Neural cell (in vitro differentiated cells): Measurements from ENCODE around the gene GRIK3. TPM values are rescaled to one million over a fixed set of nuclear protein-coding genes. Genes with fewer than 3 reads are reported as not detected.
A peak's percentile ranks its signal among the peaks of the same experiment; 100 is the strongest.
"Not testable (repeated sequence)": the region's sequence is repeated elsewhere in the genome, so short reads cannot be mapped to it uniquely, and the experiment has no call there.

Experiments used
- H2AFZ ChIP-seq: fragments of 200-600, 300-800 bp; sonication (generic), shearing (Covaris generic); 2 replicates; pipeline ENCODE4 v1.6.0; 2014; ENCODE audit warnings: low read depth, mild to moderate bottlenecking, antibody characterized with exemption, low read length, moderate library complexity
- H3F3A ChIP-seq: fragments of 200-600 bp; shearing (Covaris generic); 2 replicates; pipeline ENCODE4 v1.6.1; 2016; ENCODE audit warnings: mild to moderate bottlenecking, moderate library complexity, mixed read lengths, antibody characterized with exemption, low read length; ENCODE audit not compliant: insufficient read depth, poor library complexity, severe bottlenecking
- H3K27ac ChIP-seq: fragments of 200-600, 300-800 bp; sonication (generic), shearing (Covaris generic); 2 replicates; pipeline ENCODE4 v1.5.1; 2014; ENCODE audit warnings: mild to moderate bottlenecking, low read length, moderate library complexity
- H3K27me3 ChIP-seq: fragments of 300-800, 200-600 bp; sonication (generic), shearing (Covaris generic); 2 replicates; pipeline ENCODE4 v1.6.0; 2014; ENCODE audit warnings: mild to moderate bottlenecking, low read depth, low read length, moderate library complexity; ENCODE audit not compliant: insufficient read depth
- H3K36me3 ChIP-seq: fragments of 300-800, 200-600 bp; sonication (generic), shearing (Covaris generic); 2 replicates; pipeline ENCODE4 v1.5.1; 2014; ENCODE audit warnings: mild to moderate bottlenecking, antibody characterized with exemption, low read length, moderate library complexity; ENCODE audit not compliant: insufficient read depth
- H3K4me2 ChIP-seq: fragments of 300-800, 200-600 bp; sonication (generic), shearing (Covaris generic); 2 replicates; pipeline ENCODE4 v1.6.0; 2014; ENCODE audit warnings: mild to moderate bottlenecking, low read length
- H3K4me3 ChIP-seq: fragments of 300-800, 200-600 bp; sonication (generic), shearing (Covaris generic); 2 replicates; pipeline ENCODE4 v1.5.1; 2014; ENCODE audit warnings: mild to moderate bottlenecking, low read length, moderate library complexity
- H3K79me2 ChIP-seq: fragments of 200-600 bp; shearing (Covaris generic); replicated peaks from 2 replicates; pipeline ENCODE4 v1.6.0; 2014; ENCODE audit warnings: mild to moderate bottlenecking, low read length, moderate library complexity; ENCODE audit not compliant: insufficient read depth
- H3K9ac ChIP-seq: fragments of 300-800, 200-600 bp; sonication (generic), shearing (Covaris generic); 2 replicates; pipeline ENCODE4 v1.6.1; 2016; ENCODE audit warnings: mild to moderate bottlenecking, low read length, mixed read lengths
- H3K9me2 ChIP-seq: fragments of 200-600 bp; shearing (Covaris generic); 2 replicates; pipeline ENCODE4 v1.6.1; 2016; ENCODE audit warnings: mild to moderate bottlenecking, low read length, mixed read lengths; ENCODE audit not compliant: insufficient read depth
- H3K9me3 ChIP-seq: fragments of 200-600, 300-800 bp; sonication (generic), shearing (Covaris generic); 2 replicates; pipeline ENCODE4 v1.6.1; 2016; ENCODE audit warnings: mild to moderate bottlenecking, mixed run types, low read length, moderate library complexity, mixed read lengths
- H4K20me1 ChIP-seq: fragments of 200-600 bp; shearing (Covaris generic); 2 replicates; pipeline ENCODE4 v1.6.1; 2016; ENCODE audit warnings: mild to moderate bottlenecking, mixed run types; ENCODE audit not compliant: insufficient read depth
- EP300 ChIP-seq: fragments of 450-650 bp; conservative IDR thresholded peaks from 2 replicates; pipeline ENCODE4 v1.6.1; 2014; ENCODE audit warnings: antibody characterized with exemption, mild to moderate bottlenecking, moderate library complexity; ENCODE audit not compliant: poor library complexity, severe bottlenecking
- EZH2 ChIP-seq: fragments of 200-600, 300-800 bp; shearing (Covaris generic), sonication (generic); IDR thresholded peaks from 2 replicates; pipeline ENCODE4 v1.6.1; 2014; ENCODE audit warnings: antibody characterized with exemption, low read length, borderline replicate concordance, mild to moderate bottlenecking; ENCODE audit not compliant: insufficient read depth, poor library complexity, severe bottlenecking
- MXI1 ChIP-seq: fragments of 450-650 bp; conservative IDR thresholded peaks from 2 replicates; pipeline ENCODE4 v1.6.1; 2014; ENCODE audit warnings: antibody characterized with exemption, mild to moderate bottlenecking; ENCODE audit not compliant: poor library complexity, severe bottlenecking
- POLR2AphosphoS5 ChIP-seq: IDR thresholded peaks from 2 replicates; pipeline ENCODE4 v1.6.1; 2012
- RAD21 ChIP-seq: fragments of 450-650 bp; conservative IDR thresholded peaks from 2 replicates; pipeline ENCODE4 v1.6.1; 2014; ENCODE audit warnings: antibody characterized with exemption, mild to moderate bottlenecking, moderate library complexity
- REST ChIP-seq: IDR thresholded peaks from 2 replicates; pipeline ENCODE4 v1.6.1; 2012; ENCODE audit warnings: borderline replicate concordance
- SMC3 ChIP-seq: fragments of 450-650 bp; conservative IDR thresholded peaks from 2 replicates; pipeline ENCODE4 v1.6.1; 2014; ENCODE audit warnings: antibody characterized with exemption, mild to moderate bottlenecking, moderate library complexity; ENCODE audit not compliant: poor library complexity
- TAF1 ChIP-seq: IDR thresholded peaks from 2 replicates; pipeline ENCODE4 v1.6.1; 2012; ENCODE audit warnings: low read depth
- polyA plus RNA-seq: library from polyadenylated mRNA; depleted of rRNA; stranded (reverse); fragments of >200 nt; gene quantifications from 2 replicates; pipeline ENCODE4 v1.2.3, GENCODE V29; 2014
- TF ChIP-seq, protein P1 (sequence below): fragments of 450-650 bp; IDR thresholded peaks from 2 replicates; pipeline ENCODE4 v1.5.1; 2014; ENCODE audit warnings: antibody characterized with exemption, mild to moderate bottlenecking, moderate library complexity; ENCODE audit not compliant: poor library complexity, severe bottlenecking

GRIK3 gene
- polyA plus RNA-seq, 1 donor from 2014 or later, result 5.0 TPM

DNA sequence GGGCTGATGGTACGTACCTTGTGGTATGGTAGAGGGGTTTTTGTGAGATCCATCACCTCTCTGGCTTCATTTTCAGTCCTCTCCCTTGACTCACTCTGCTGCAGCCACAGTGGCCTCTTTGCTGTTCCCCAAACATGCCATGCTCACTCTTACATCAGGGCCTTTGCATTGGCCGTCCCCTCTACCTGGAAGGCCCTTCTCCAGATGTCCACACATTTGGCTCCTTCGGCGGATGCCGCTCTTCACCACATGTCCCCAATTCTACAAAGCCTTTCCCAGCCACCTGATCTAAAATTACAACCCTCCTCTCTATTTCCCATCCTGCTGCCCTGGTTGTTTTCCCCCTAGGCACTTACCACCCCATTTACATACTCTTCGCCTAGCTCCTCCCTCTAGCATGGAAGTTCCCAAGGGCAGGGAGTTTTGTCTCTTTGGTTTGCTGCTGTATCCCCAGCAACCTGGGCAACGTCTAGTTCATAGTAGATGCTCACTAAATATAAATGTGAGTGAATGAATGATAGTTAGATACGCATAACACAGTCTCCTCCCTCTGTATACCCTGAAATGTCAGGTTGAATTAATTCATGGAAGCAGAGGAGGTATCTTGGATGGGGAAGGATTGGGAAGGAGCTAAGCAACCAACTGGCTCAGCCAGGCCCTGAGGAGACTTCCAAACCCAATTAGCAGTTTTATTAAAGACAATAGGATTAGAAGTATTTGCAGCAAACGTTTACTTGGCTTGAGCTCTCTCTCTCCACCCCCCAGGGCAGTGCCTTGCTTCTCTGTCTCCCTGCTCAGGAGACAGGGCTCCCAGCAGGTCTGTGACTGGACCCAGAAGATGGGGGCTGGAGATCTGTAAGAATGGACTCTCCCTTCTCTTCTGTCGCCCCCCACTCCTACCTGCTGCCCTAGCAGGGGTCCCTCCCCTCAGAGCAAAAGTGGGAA, 264.2 kb downstream of the GRIK3 start:
- no peaks in the 10 kb centered on the region for H3K36me3 ChIP-seq
- no peak overlapping the region for H3K4me2 ChIP-seq
- H3K4me3 ChIP-seq, result no peak overlapping the region
- peaks cover 4% of the 10 kb centered on the region for H3K27me3 ChIP-seq
- H4K20me1 ChIP-seq, result no peaks in the 10 kb centered on the region
- H3F3A ChIP-seq, result no peaks in the 10 kb centered on the region
- no peak overlapping the region for H3K9ac ChIP-seq
- no peak overlapping the region for H3K27ac ChIP-seq
- H2AFZ ChIP-seq, result no peak overlapping the region
- H3K79me2 ChIP-seq, result no peaks in the 10 kb centered on the region
- no peaks in the 10 kb centered on the region for H3K9me3 ChIP-seq
- H3K9me2 ChIP-seq, result no peaks in the 10 kb centered on the region
- TF ChIP-seq POLR2AphosphoS5 (no peak), EZH2 (no peak), MXI1 (no peak), RAD21 (no peak), REST (no peak), TAF1 (no peak), SMC3 (no peak), EP300 (no peak)
- TF ChIP-seq, protein P1, sequence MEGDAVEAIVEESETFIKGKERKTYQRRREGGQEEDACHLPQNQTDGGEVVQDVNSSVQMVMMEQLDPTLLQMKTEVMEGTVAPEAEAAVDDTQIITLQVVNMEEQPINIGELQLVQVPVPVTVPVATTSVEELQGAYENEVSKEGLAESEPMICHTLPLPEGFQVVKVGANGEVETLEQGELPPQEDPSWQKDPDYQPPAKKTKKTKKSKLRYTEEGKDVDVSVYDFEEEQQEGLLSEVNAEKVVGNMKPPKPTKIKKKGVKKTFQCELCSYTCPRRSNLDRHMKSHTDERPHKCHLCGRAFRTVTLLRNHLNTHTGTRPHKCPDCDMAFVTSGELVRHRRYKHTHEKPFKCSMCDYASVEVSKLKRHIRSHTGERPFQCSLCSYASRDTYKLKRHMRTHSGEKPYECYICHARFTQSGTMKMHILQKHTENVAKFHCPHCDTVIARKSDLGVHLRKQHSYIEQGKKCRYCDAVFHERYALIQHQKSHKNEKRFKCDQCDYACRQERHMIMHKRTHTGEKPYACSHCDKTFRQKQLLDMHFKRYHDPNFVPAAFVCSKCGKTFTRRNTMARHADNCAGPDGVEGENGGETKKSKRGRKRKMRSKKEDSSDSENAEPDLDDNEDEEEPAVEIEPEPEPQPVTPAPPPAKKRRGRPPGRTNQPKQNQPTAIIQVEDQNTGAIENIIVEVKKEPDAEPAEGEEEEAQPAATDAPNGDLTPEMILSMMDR, result no peak

DNA sequence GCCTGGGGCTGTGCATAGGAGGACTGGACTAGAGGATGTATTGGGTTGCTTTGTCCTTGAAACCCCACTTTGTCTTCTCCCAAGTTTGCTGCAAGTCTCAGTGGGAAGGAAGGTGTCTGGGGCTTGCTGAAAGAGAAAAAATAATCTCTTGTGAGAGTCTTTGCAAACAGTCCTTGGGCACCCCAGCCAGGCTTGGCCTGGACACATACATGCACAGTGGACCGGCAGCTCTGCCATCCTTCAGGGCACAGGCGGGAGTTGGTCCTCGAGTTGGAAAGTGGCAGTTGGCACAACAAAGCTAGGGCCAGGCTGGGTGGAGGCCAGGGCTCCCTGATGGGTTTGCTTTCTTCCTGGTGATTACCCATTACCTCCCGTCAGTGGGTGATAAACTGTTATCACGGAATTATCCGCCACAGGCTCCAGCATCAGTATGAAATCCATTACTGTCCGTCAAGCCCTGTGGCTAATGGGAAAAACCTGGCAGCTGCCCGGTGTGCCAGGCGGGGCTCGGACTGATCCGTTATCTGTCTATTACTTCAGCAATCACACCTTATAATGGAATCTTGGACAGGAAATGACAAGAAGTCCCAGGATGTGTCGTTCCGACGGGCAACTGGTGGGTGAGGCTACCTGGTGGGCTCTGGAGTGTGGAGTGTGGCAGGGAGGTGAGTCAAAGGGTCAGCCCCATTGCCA, 265.7 kb downstream of the GRIK3 start:
- TF ChIP-seq TAF1 (no peak), EP300 (peak; percentile 69), SMC3 (no peak), MXI1 (no peak), EZH2 (no peak), RAD21 (no peak), REST (no peak), POLR2AphosphoS5 (peak; percentile 63)
- TF ChIP-seq, protein P1, result no peak
- Histone ChIP-seq H3K9me3 (no peaks in the 10 kb centered on the region), H3K27ac (no peak overlapping the region), H3K9ac (no peak overlapping the region), H3K27me3 (peaks cover 4% of the 10 kb centered on the region), H2AFZ (no peak overlapping the region), H3K79me2 (no peaks in the 10 kb centered on the region), H3K36me3 (no peaks in the 10 kb centered on the region), H3K4me3 (no peak overlapping the region), H4K20me1 (no peaks in the 10 kb centered on the region), H3F3A (no peaks in the 10 kb centered on the region), H3K4me2 (no peak overlapping the region), H3K9me2 (no peaks in the 10 kb centered on the region)

DNA sequence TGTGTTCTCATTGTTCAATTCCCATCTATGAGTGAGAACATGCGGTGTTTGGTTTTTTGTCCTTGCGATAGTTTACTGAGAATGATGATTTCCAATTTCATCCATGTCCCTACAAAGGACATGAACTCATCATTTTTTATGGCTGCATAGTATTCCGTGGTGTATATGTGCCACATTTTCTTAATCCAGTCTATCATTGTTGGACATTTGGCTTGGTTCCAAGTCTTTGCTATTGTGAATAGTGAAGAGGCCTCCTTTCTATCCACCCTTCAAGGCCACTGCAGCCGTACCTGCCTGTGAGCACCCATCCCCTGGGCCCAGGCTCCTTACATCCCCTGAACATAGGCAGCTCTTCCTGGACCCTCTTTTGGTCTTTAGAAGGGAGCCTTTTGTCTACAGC, 266.9 kb downstream of the GRIK3 start:
- H3K4me2 ChIP-seq, H3K27ac ChIP-seq, H3F3A ChIP-seq, H3K36me3 ChIP-seq, H3K9ac ChIP-seq, H3K27me3 ChIP-seq, H3K9me3 ChIP-seq, H3K79me2 ChIP-seq, H2AFZ ChIP-seq, H4K20me1 ChIP-seq, H3K9me2 ChIP-seq, H3K4me3 ChIP-seq: not testable (repeated sequence)
